SK-N-MC (cell line): ENCODE data around the gene HBP1.

Experiments used
- EZH2 ChIP-seq: fragments of 200-600 bp; sonication (generic); IDR thresholded peaks from one replicate; pipeline ENCODE4 v1.6.1; 2017; ENCODE audit warnings: antibody characterized with exemption
- POLR2AphosphoS5 ChIP-seq: IDR thresholded peaks from 2 replicates; pipeline ENCODE4 v1.6.1; 2012; ENCODE audit warnings: mild to moderate bottlenecking, low read depth, low read length, borderline replicate concordance

DNA sequence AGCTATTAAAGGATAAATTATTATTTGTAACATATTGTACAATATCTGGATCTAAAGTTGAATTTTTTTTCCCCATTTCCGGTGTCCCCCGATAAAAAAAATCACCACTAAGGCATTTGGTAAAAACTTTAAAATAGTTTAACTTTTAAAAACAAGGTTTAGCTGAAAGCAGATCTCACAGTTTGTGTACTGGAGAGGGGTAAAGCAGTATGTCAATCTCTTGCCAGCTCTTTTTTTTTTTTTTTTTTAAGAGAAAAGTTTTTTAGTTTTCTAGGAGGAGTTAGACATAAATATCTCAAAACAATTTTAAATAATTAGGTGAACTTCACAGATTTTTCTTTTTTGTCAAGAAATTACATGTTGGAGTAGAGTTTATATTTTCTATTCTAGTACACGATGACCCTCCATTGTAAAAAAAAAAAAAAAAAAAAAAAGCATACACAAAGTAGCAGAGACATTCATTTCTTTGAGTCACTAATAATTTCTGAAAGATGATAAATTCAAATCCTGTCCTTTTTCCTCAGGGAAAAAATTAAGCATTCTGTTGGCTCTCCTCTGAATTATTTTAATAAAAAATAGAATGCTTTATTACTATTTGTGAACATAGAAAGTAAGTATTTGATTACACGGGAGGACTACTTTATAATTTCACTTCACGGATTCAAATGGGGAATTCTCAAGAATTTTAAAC is 1.9 kb upstream of the HBP1 start:
- no peak for TF ChIP-seq EZH2
- no peak for TF ChIP-seq POLR2AphosphoS5
